Natural killer cell (primary cell): Measurements from ENCODE around the gene TRAPPC2. TPM values are rescaled to one million over a fixed set of nuclear protein-coding genes. Genes with fewer than 3 reads are reported as not detected.

Experiments
- ATAC-seq, 3 donors: fragments of 150-1000 bp in 2 of 3; fragments of 200-7000 bp in 1 of 3; cut with Tn5 transposase; 1 replicate in 1 of 3; 2 replicates in 2 of 3; pipeline ENCODE4 v1.10.0; 2021; ENCODE audit warnings: mild to moderate bottlenecking in 2 of 3, moderate library complexity in 2 of 3
- DNase-seq, 2 donors: peaks; one replicate each; pipeline versions ENCODE4 v3.0.0 to v3.0.0-alpha.2; 2013 to 2021; ENCODE audit warnings: mixed read lengths in 1 of 2
- H3K27ac ChIP-seq: one replicate; pipeline ENCODE4 v1.5.1; 2013; ENCODE audit warnings: mild to moderate bottlenecking, low read length
- H3K27me3 ChIP-seq: one replicate; pipeline ENCODE4 v1.6.1; 2013; ENCODE audit warnings: low read length; ENCODE audit not compliant: control insufficient read depth, insufficient read depth
- H3K36me3 ChIP-seq: one replicate; pipeline ENCODE4 v1.6.1; 2013; ENCODE audit warnings: low read length; ENCODE audit not compliant: control insufficient read depth, insufficient read depth
- H3K4me1 ChIP-seq: one replicate; pipeline ENCODE4 v1.6.1; 2013; ENCODE audit warnings: low read length; ENCODE audit not compliant: control insufficient read depth, insufficient read depth
- H3K4me3 ChIP-seq: one replicate; pipeline ENCODE4 v1.5.1; 2013; ENCODE audit warnings: low read length
- H3K9me3 ChIP-seq: one replicate; pipeline ENCODE4 v1.6.1; 2013; ENCODE audit warnings: low read length; ENCODE audit not compliant: control insufficient read depth, insufficient read depth
- H3K27ac Mint-ChIP-seq, 2 donors: one replicate each; pipeline ENCODE4 v1.8.0; 2022; ENCODE audit warnings: mild to moderate bottlenecking in 2 of 2, mixed read lengths in 2 of 2, moderate library complexity in 1 of 2
- H3K27me3 Mint-ChIP-seq, 2 donors: one replicate each; pipeline ENCODE4 v1.8.0; 2022; ENCODE audit warnings: low read depth in 2 of 2, mixed read lengths in 2 of 2
- H3K36me3 Mint-ChIP-seq: one replicate; pipeline ENCODE4 v1.8.0; 2022; ENCODE audit warnings: mixed read lengths
- H3K4me1 Mint-ChIP-seq, 2 donors: one replicate each; pipeline ENCODE4 v1.8.0; 2022; ENCODE audit warnings: mixed read lengths in 2 of 2
- H3K4me3 Mint-ChIP-seq: one replicate; pipeline ENCODE4 v1.8.0; 2022; ENCODE audit warnings: mild to moderate bottlenecking, moderate library complexity, mixed read lengths
- H3K9me3 Mint-ChIP-seq, 2 donors: one replicate each; pipeline ENCODE4 v1.8.0; 2022; ENCODE audit warnings: mixed read lengths in 2 of 2
- CTCF ChIP-seq: fragments of 200-600 bp; IDR thresholded peaks from one replicate; pipeline ENCODE4 v1.8.0; 2022; ENCODE audit warnings: antibody characterized with exemption
- WGBS: methylation state at CpG from one replicate; pipeline ENCODE4 v1.1.7; 2013; ENCODE audit warnings: missing lambda C conversion rate; ENCODE audit not compliant: insufficient coverage; 5-methylcytosine and 5-hydroxymethylcytosine counted together
- intact Hi-C: fragments of 100-400 bp; cut with micrococcal nuclease; formaldehyde crosslinking; loops from one replicate; pipeline ENCODE4 v1.14.2; 2022
- total RNA-seq, 4 donors: library from RNA; stranded (reverse); fragments of 120-200 nt in 1 of 4; gene quantifications; one replicate each; pipeline versions ENCODE4 v1.2.3 to v1.2.4, GENCODE V29; 2013 to 2022

The TRAPPC2 gene
- total RNA-seq, 3 donors from 2014 or later (not counting 1 experiment from before 2014, with no cell fraction given) = 24.2 to 63.3 (median 42.4) TPM

GRCh38 chrX:13662355-13662791, 72.0 kb downstream of the TRAPPC2 start:
- peaks cover 7 to 13% of the 10 kb centered on the region in 2 donors for H3K4me1 Mint-ChIP-seq
- intact Hi-C loops = no loop called here
- no peaks in the 10 kb centered on the region for H3K9me3 Mint-ChIP-seq
- peaks cover 19% of the 10 kb centered on the region for H3K36me3 ChIP-seq
- no peaks in the 10 kb centered on the region for H3K4me1 ChIP-seq
- H3K36me3 Mint-ChIP-seq = peaks cover 30% of the 10 kb centered on the region
- no peak overlapping the region for H3K27ac Mint-ChIP-seq
- 76% methylated on average over 6 of the region's 6 CpGs for WGBS
- ATAC-seq (no peak), DNase-seq (no peak)
- H3K4me3 Mint-ChIP-seq = no peak overlapping the region
- TF ChIP-seq CTCF = no peak
- no peak overlapping the region for H3K4me3 ChIP-seq
- no peaks in the 10 kb centered on the region for H3K27me3 Mint-ChIP-seq
- no peak overlapping the region for H3K27ac ChIP-seq
- H3K9me3 ChIP-seq = no peaks in the 10 kb centered on the region
- H3K27me3 ChIP-seq = no peaks in the 10 kb centered on the region

Other genes starting within 250 kb of the TRAPPC2 start
- not detected for gene EGFL6, start 165.0 kb downstream of the TRAPPC2 start, total RNA-seq
- gene TCEANC, start 81.5 kb downstream of the TRAPPC2 start, total RNA-seq = 10 to 100 TPM; 11.2 to 17.8 (median 13.4) TPM
- gene RAB9A, start 45.5 kb downstream of the TRAPPC2 start, total RNA-seq = 10 to 100 TPM; 27.0 to 36.9 (median 32.9) TPM
- gene OFD1, start 128 bp upstream of the TRAPPC2 start, total RNA-seq = 10 to 100 TPM; 62.8 to 77.6 (median 74.9) TPM
- not detected for gene GPM6B, start 82.5 kb upstream of the TRAPPC2 start, total RNA-seq